ENCODE results near the gene MAPRE2. TPM values are rescaled to one million over a fixed set of nuclear protein-coding genes. Genes with fewer than 3 reads are reported as not detected.
A peak's percentile ranks its signal among the peaks of the same experiment; 100 is the strongest.

Gene MAPRE2
- total RNA-seq, 1 experiment from 2014 or later, result 9.1 TPM

- no peaks in the 10 kb centered on the region for H3K79me2 ChIP-seq (ENCODE audit: low read depth)
- ChIA-PET POLR2A (ENCODE audit: unreplicated experiment) (interaction anchor here (0.6 kb wide), 1 partner anchor 711 kb away, joined by 5 read pairs; no protein-coding TSS in a partner anchor), CTCF (no interaction called here)
- H3K36me3 ChIP-seq (ENCODE audit: low read depth), result no peaks in the 10 kb centered on the region
- no peak for TF ChIP-seq CTCF (conservative IDR thresholded peaks at IDR 0.05)
- no peak for TF ChIP-seq EZH2 (IDR thresholded peaks at IDR 0.05; ENCODE audit: low read depth)
- no peak overlapping the region for H3K4me2 ChIP-seq
- no peak for DNase-seq
- H3K9me2 ChIP-seq (ENCODE audit: insufficient read depth), result no peaks in the 10 kb centered on the region
- H3K9me3 ChIP-seq (ENCODE audit: insufficient read depth, low read depth), result no peaks in the 10 kb centered on the region
- no peaks in the 10 kb centered on the region for H3K27me3 ChIP-seq (ENCODE audit: insufficient read depth, low read depth)
- H3K27ac ChIP-seq, result no peak overlapping the region
- H3K4me1 ChIP-seq (replicated peaks; ENCODE audit: insufficient read depth), result peaks cover 15% of the 10 kb centered on the region
- no peak overlapping the region for H3K4me3 ChIP-seq
- H2AFZ ChIP-seq, result no peak overlapping the region
- intact Hi-C loops (cut with micrococcal nuclease; ENCODE audit: unreplicated experiment), result no loop called here
- no TSS peak for BruUV-seq (replicated peaks)
- H4K20me1 ChIP-seq (ENCODE audit: insufficient read depth), result no peaks in the 10 kb centered on the region
- H3F3A ChIP-seq (ENCODE audit: insufficient read depth, low read depth), result peaks cover 15% of the 10 kb centered on the region
Measured at GRCh38 chr18:35038029-35038428, 3.2 kb upstream of the MAPRE2 start.

GRCh38 chr18:35038881-35039491, 2.2 kb upstream of the MAPRE2 start:
- TF ChIP-seq CTCF (conservative IDR thresholded peaks at IDR 0.05) (no peak), EZH2 (IDR thresholded peaks at IDR 0.05; ENCODE audit: low read depth) (no peak)
- no peaks in the 10 kb centered on the region for H3K9me3 ChIP-seq (ENCODE audit: insufficient read depth, low read depth)
- H3K4me2 ChIP-seq, result no peak overlapping the region
- H2AFZ ChIP-seq, result no peak overlapping the region
- H3K79me2 ChIP-seq (ENCODE audit: low read depth), result no peaks in the 10 kb centered on the region
- H4K20me1 ChIP-seq (ENCODE audit: insufficient read depth), result no peaks in the 10 kb centered on the region
- H3K9me2 ChIP-seq (ENCODE audit: insufficient read depth), result no peaks in the 10 kb centered on the region
- peaks cover 15% of the 10 kb centered on the region for H3K4me1 ChIP-seq (replicated peaks; ENCODE audit: insufficient read depth)
- no peaks in the 10 kb centered on the region for H3K36me3 ChIP-seq (ENCODE audit: low read depth)
- POLR2A ChIA-PET (ENCODE audit: unreplicated experiment), result interaction anchor here (0.6 kb wide), 3 partner anchors 57 to 595 kb away, joined by 3 to 4 read pairs (median 3); no protein-coding TSS in a partner anchor
- H3F3A ChIP-seq (ENCODE audit: insufficient read depth, low read depth), result peaks cover 15% of the 10 kb centered on the region
- no TSS peak for BruUV-seq (replicated peaks)
- intact Hi-C loops (cut with micrococcal nuclease; ENCODE audit: unreplicated experiment), result no loop called here
- H3K27ac ChIP-seq, result 0 out of 2 replicates have a peak overlapping the region, but pooled peaks have one; percentile 26
- H3K4me3 ChIP-seq, result no peak overlapping the region
- no peak for DNase-seq
- H3K27me3 ChIP-seq (ENCODE audit: insufficient read depth, low read depth), result no peaks in the 10 kb centered on the region
- CTCF ChIA-PET, result no interaction called here

- H3K27ac ChIP-seq, result no peak overlapping the region
- intact Hi-C loops (cut with micrococcal nuclease; ENCODE audit: unreplicated experiment), result no loop called here
Measured at GRCh38 chr18:35040638-35040987, 600 bp upstream of the MAPRE2 start.

More at GRCh38 chr18:35040638-35040987, 600 bp upstream of the MAPRE2 start:
- POLR2A ChIA-PET (ENCODE audit: unreplicated experiment), result interaction anchor here (0.6 kb wide), 1 partner anchor 58 kb away, joined by 3 read pairs; no protein-coding TSS in a partner anchor
- H4K20me1 ChIP-seq (ENCODE audit: insufficient read depth), result no peaks in the 10 kb centered on the region
- H3K4me1 ChIP-seq (replicated peaks; ENCODE audit: insufficient read depth), result peaks cover 15% of the 10 kb centered on the region
- CTCF ChIA-PET, result no interaction called here
- H3K9me3 ChIP-seq (ENCODE audit: insufficient read depth, low read depth), result no peaks in the 10 kb centered on the region
- no peak for TF ChIP-seq EZH2 (IDR thresholded peaks at IDR 0.05; ENCODE audit: low read depth)
- TF ChIP-seq CTCF (conservative IDR thresholded peaks at IDR 0.05), result no peak
- no peaks in the 10 kb centered on the region for H3K79me2 ChIP-seq (ENCODE audit: low read depth)
- H2AFZ ChIP-seq, result peak overlapping the region; percentile 97
- no peak for DNase-seq
- H3K9me2 ChIP-seq (ENCODE audit: insufficient read depth), result no peaks in the 10 kb centered on the region
- no TSS peak for BruUV-seq (replicated peaks)
- H3F3A ChIP-seq (ENCODE audit: insufficient read depth, low read depth), result peaks cover 15% of the 10 kb centered on the region
- H3K4me2 ChIP-seq, result peak overlapping the region; percentile 95
- no peaks in the 10 kb centered on the region for H3K27me3 ChIP-seq (ENCODE audit: insufficient read depth, low read depth)
- H3K4me3 ChIP-seq, result peak overlapping the region; percentile 76; the same call in 1 of the 2 replicates
- H3K36me3 ChIP-seq (ENCODE audit: low read depth), result no peaks in the 10 kb centered on the region

All from PC-9 (cell line).